GM18858 (cell line): ENCODE measurements around the gene ECHDC3.
"Not testable (repeated sequence)": the region's sequence is repeated elsewhere in the genome, so short reads cannot be mapped to it uniquely, and the experiment has no call there.

Source experiments
- ATAC-seq: cut with Tn5 transposase; IDR thresholded peaks from one replicate; pipeline ENCODE4 v1.9.1; 2021; ENCODE audit not compliant: unreplicated experiment

Gene ECHDC3

GRCh38 chr10:11715815-11716494 lies 26.2 kb upstream of the ECHDC3 start:
- no peak for ATAC-seq

- ATAC-seq, result no peak
These were observed 25.5 kb upstream of the ECHDC3 start for GRCh38 chr10:11716686-11717085.

GRCh38 chr10:11719496-11720259 lies 22.5 kb upstream of the ECHDC3 start:
- ATAC-seq, result no peak

GRCh38 chr10:11720260-11720741 lies 21.9 kb upstream of the ECHDC3 start:
- no peak for ATAC-seq

GRCh38 chr10:11721806-11722205 lies 20.4 kb upstream of the ECHDC3 start:
- ATAC-seq, result no peak

- ATAC-seq, result no peak
These were observed 18.8 kb upstream of the ECHDC3 start for GRCh38 chr10:11723359-11723758.

- ATAC-seq, result peak; percentile 78
These were observed 17.0 kb upstream of the ECHDC3 start for GRCh38 chr10:11724938-11725776.

GRCh38 chr10:11725912-11726311 lies 16.3 kb upstream of the ECHDC3 start:
- no peak for ATAC-seq

GRCh38 chr10:11727563-11727962 lies 14.6 kb upstream of the ECHDC3 start:
- ATAC-seq, result no peak

GRCh38 chr10:11728353-11728752 lies 13.8 kb upstream of the ECHDC3 start:
- ATAC-seq, result no peak

- ATAC-seq, result no peak
These were observed 12.3 kb upstream of the ECHDC3 start for GRCh38 chr10:11729790-11730315.

- no peak for ATAC-seq
These were observed 11.4 kb upstream of the ECHDC3 start for GRCh38 chr10:11730779-11731178.

- ATAC-seq, result not testable (repeated sequence)
These were observed 5.4 kb upstream of the ECHDC3 start for GRCh38 chr10:11736767-11737166.

GRCh38 chr10:11737258-11738032 lies 4.7 kb upstream of the ECHDC3 start:
- ATAC-seq, result not testable (repeated sequence)

GRCh38 chr10:11740907-11741306 lies 1.3 kb upstream of the ECHDC3 start:
- no peak for ATAC-seq

- ATAC-seq, result no peak
These were observed 574 bp upstream of the ECHDC3 start for GRCh38 chr10:11741608-11742007.

GRCh38 chr10:11742779-11743298 lies 657 bp downstream of the ECHDC3 start:
- ATAC-seq, result no peak

- ATAC-seq, result no peak
These were observed 1.5 kb downstream of the ECHDC3 start for GRCh38 chr10:11743461-11744338.

- no peak for ATAC-seq
These were observed 2.9 kb downstream of the ECHDC3 start for GRCh38 chr10:11745045-11745444.
